ENCODE results near the gene ELMO1.

DNA sequence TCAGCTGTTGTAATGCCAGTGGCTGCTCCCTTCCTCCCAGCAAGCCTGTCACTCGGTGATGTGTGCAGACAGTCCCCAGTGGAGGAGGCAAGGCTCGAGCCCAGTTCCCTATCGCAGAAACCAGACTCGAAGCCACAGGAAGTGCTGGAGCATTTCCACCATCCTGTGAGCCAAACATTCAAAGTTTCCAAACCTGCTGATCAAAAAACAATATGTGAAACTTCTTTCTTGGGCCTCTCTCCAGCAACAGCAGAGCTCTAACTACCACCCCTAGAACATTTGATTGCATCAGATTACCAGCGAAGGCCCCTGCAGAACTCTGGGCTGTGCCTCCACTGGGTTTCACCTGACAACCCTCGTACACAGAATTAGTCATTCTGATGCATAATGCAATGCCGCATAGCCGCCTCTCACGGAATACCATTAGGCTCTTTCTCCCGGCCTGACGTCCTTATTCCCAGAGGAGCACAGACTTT, 94.0 kb downstream of the ELMO1 start:
- TF ChIP-seq, protein P1, sequence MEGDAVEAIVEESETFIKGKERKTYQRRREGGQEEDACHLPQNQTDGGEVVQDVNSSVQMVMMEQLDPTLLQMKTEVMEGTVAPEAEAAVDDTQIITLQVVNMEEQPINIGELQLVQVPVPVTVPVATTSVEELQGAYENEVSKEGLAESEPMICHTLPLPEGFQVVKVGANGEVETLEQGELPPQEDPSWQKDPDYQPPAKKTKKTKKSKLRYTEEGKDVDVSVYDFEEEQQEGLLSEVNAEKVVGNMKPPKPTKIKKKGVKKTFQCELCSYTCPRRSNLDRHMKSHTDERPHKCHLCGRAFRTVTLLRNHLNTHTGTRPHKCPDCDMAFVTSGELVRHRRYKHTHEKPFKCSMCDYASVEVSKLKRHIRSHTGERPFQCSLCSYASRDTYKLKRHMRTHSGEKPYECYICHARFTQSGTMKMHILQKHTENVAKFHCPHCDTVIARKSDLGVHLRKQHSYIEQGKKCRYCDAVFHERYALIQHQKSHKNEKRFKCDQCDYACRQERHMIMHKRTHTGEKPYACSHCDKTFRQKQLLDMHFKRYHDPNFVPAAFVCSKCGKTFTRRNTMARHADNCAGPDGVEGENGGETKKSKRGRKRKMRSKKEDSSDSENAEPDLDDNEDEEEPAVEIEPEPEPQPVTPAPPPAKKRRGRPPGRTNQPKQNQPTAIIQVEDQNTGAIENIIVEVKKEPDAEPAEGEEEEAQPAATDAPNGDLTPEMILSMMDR (CRISPR knock-in tag; IDR thresholded peaks at IDR 0.05) = no peak
- no peak for TF ChIP-seq KDM4B (CRISPR knock-in tag; IDR thresholded peaks at IDR 0.05)
- TF ChIP-seq KAT7 (CRISPR knock-in tag; IDR thresholded peaks at IDR 0.05; ENCODE audit: borderline replicate concordance) = no peak
- TF ChIP-seq XBP1 (CRISPR knock-in tag; IDR thresholded peaks at IDR 0.05) = no peak
- TF ChIP-seq EZH2 (conservative IDR thresholded peaks at IDR 0.05; ENCODE audit: low read depth, low read length) = no peak
- TF ChIP-seq SOX6 (IDR thresholded peaks at IDR 0.05) = no peak
- TF ChIP-seq SOX6 (CRISPR knock-in tag; IDR thresholded peaks at IDR 0.05) = no peak
- TF ChIP-seq MYC (CRISPR knock-in tag; IDR thresholded peaks at IDR 0.05; ENCODE audit: borderline replicate concordance) = no peak
- TF ChIP-seq, protein P2, sequence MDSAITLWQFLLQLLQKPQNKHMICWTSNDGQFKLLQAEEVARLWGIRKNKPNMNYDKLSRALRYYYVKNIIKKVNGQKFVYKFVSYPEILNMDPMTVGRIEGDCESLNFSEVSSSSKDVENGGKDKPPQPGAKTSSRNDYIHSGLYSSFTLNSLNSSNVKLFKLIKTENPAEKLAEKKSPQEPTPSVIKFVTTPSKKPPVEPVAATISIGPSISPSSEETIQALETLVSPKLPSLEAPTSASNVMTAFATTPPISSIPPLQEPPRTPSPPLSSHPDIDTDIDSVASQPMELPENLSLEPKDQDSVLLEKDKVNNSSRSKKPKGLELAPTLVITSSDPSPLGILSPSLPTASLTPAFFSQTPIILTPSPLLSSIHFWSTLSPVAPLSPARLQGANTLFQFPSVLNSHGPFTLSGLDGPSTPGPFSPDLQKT (CRISPR knock-in tag; IDR thresholded peaks at IDR 0.05; ENCODE audit: borderline replicate concordance) = no peak
- TF ChIP-seq ATF7-NPFF (CRISPR knock-in tag; IDR thresholded peaks at IDR 0.05; ENCODE audit: low read depth) = no peak
- TF ChIP-seq PHB2 (IDR thresholded peaks at IDR 0.05; ENCODE audit: partially characterized antibody) = no peak
- TF ChIP-seq, protein P3, sequence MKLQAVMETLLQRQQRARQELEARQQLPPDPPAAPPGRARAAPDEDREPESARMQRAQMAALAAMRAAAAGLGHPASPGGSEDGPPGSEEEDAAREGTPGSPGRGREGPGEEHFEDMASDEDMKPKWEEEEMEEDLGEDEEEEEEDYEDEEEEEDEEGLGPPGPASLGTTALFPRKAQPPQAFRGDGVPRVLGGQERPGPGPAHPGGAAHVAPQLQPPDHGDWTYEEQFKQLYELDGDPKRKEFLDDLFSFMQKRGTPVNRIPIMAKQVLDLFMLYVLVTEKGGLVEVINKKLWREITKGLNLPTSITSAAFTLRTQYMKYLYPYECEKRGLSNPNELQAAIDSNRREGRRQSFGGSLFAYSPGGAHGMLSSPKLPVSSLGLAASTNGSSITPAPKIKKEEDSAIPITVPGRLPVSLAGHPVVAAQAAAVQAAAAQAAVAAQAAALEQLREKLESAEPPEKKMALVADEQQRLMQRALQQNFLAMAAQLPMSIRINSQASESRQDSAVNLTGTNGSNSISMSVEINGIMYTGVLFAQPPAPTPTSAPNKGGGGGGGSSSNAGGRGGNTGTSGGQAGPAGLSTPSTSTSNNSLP (IDR thresholded peaks at IDR 0.05; ENCODE audit: low read depth, low read length) = no peak

All from HepG2 (cell line).